Prostate gland (tissue), 2 donors: Measurements from ENCODE around the gene KDM4B.

Experiments
- CTCF ChIP-seq, 4 experiments: fragments of 200-600 bp in 2 of 4; fragments of 450-650 bp in 2 of 4; sonication (generic) in 2 of 4; IDR thresholded peaks; 1 replicate in 3 of 4; 2 replicates in 1 of 4; pipeline ENCODE4 v1.5.1; 2016 to 2019; ENCODE audit warnings: antibody characterized with exemption in 4 of 4, mild to moderate bottlenecking in 2 of 4, moderate library complexity in 2 of 4
- POLR2A ChIP-seq: fragments of 450-650 bp; IDR thresholded peaks from one replicate; pipeline ENCODE4 v1.6.1; 2016; ENCODE audit warnings: antibody characterized with exemption, mild to moderate bottlenecking
- POLR2AphosphoS5 ChIP-seq: sonication (generic); formaldehyde crosslinking; IDR thresholded peaks from one replicate; pipeline ENCODE4 v1.6.1; 2017; ENCODE audit warnings: antibody characterized with exemption

- TF ChIP-seq POLR2A (no peak), CTCF (IDR thresholded peaks at IDR 0.05) (no peak), POLR2AphosphoS5 (no peak)
These were observed 51.5 kb downstream of the KDM4B start for GRCh38 chr19:5020368-5020767.
